GM12878 (cell line): ENCODE results near the gene CCL14. TPM values are rescaled to one million over a fixed set of nuclear protein-coding genes. Genes with fewer than 3 reads are reported as not detected.

Experiments
- ATAC-seq: fragments of 200-7000 bp; cut with Tn5 transposase; 3 replicates; pipeline ENCODE4 v1.9.1; 2020; ENCODE audit warnings: mild to moderate bottlenecking, moderate library complexity
- BruUV-seq: library from RNA; stranded (reverse); fragments of 400-500 nt; replicated peaks from 2 replicates; lab custom pipeline; 2021; lab: Mats Ljungman, UMichigan
- CTCF ChIA-PET: fragments of 300-600 bp; sonication (Branson Sonifier 250); formaldehyde crosslinking; extraction: SDS; loops from one replicate; lab custom pipeline; 2021; ENCODE audit warnings: inconsistent platforms; lab: Yijun Ruan, JAX
- POLR2A ChIA-PET: fragments of 350-600 bp; formaldehyde crosslinking; extraction: SDS; loops from one replicate; lab custom pipeline; 2021; ENCODE audit warnings: inconsistent platforms; lab: Charles Lee
- RAD21 ChIA-PET: fragments of 300-600 bp; sonication (Branson Sonifier 250); formaldehyde crosslinking; loops from one replicate; lab custom pipeline; 2023; ENCODE audit warnings: antibody characterized with exemption; ENCODE audit not compliant: unreplicated experiment; lab: Charles Lee
- SMC1A ChIA-PET: fragments of 300-600 bp; sonication (Branson Sonifier 250); formaldehyde crosslinking; loops from one replicate; lab custom pipeline; 2023; ENCODE audit not compliant: unreplicated experiment, uncharacterized antibody; lab: Charles Lee
- DNase-seq: peaks from one replicate; pipeline ENCODE4 v3.0.0-alpha.2; 2011; ENCODE audit warnings: low read depth, low spot score
- FAIRE-seq: peaks from 3 replicates; lab custom pipeline; 2011; peaks lifted over from hg19 to GRCh38; lab: Jason Lieb, UNC
- H2AFZ ChIP-seq: 2 replicates; pipeline ENCODE4 v1.6.0; 2011; ENCODE audit warnings: low read depth, low read length, control low read depth; ENCODE audit not compliant: control insufficient read depth
- H3K27ac ChIP-seq: 2 replicates; pipeline ENCODE4 v1.5.1; 2011; ENCODE audit warnings: control low read depth; ENCODE audit not compliant: control insufficient read depth, insufficient read depth
- H3K27me3 ChIP-seq, 2 experiments: replicated peaks in 1 of 2; 2 replicates each; pipeline versions ENCODE4 v1.6.0 to v1.6.1; 2011; ENCODE audit warnings: low read length in 1 of 2; ENCODE audit not compliant: control insufficient read depth in 2 of 2, insufficient read depth in 2 of 2
- H3K36me3 ChIP-seq, 2 experiments: 2 replicates each; pipeline ENCODE4 v1.5.1; 2011; ENCODE audit warnings: low read length in 1 of 2; ENCODE audit not compliant: control insufficient read depth in 2 of 2, insufficient read depth in 2 of 2
- H3K4me1 ChIP-seq: 2 replicates; pipeline ENCODE4 v1.6.1; 2011; ENCODE audit warnings: mild to moderate bottlenecking, low read length, moderate library complexity, mixed read lengths; ENCODE audit not compliant: control insufficient read depth, insufficient read depth
- H3K4me2 ChIP-seq: 2 replicates; pipeline ENCODE4 v1.6.0; 2011; ENCODE audit warnings: control low read depth; ENCODE audit not compliant: control insufficient read depth, insufficient read depth
- H3K4me3 ChIP-seq: fragments of 200-600 bp; sonication (generic); 2 replicates; pipeline ENCODE4 v1.5.1; 2016
- H3K79me2 ChIP-seq: 2 replicates; pipeline ENCODE4 v1.6.0; 2011; ENCODE audit warnings: low read length; ENCODE audit not compliant: control insufficient read depth, insufficient read depth
- H3K9ac ChIP-seq: 2 replicates; pipeline ENCODE4 v1.8.0; 2011; ENCODE audit warnings: low read length, control low read depth, mixed read lengths; ENCODE audit not compliant: control insufficient read depth, insufficient read depth
- H3K9me3 ChIP-seq: replicated peaks from 3 replicates; pipeline ENCODE4 v1.5.1; 2011; ENCODE audit warnings: mild to moderate bottlenecking, low read length; ENCODE audit not compliant: control insufficient read depth, insufficient read depth
- H4K20me1 ChIP-seq: 2 replicates; pipeline ENCODE4 v1.6.0; 2011; ENCODE audit not compliant: control insufficient read depth, insufficient read depth
- CBX3 ChIP-seq: fragments of 200-600 bp; sonication (generic); IDR thresholded peaks from 2 replicates; pipeline ENCODE4 v1.6.1; 2016; ENCODE audit warnings: low read depth, borderline replicate concordance
- CBX5 ChIP-seq: sonication (generic); IDR thresholded peaks from 2 replicates; pipeline ENCODE4 v1.6.1; 2016; ENCODE audit warnings: low read depth, moderate library complexity, mild to moderate bottlenecking, inconsistent platforms
- ETV6 ChIP-seq, 2 experiments: fragments of 450-650 bp in 1 of 2; IDR thresholded peaks in 1 of 2; conservative IDR thresholded peaks in 1 of 2; 2 replicates each; pipeline ENCODE4 v1.6.1; 2014; ENCODE audit warnings: antibody characterized with exemption in 1 of 2, borderline replicate concordance in 1 of 2, low read depth in 1 of 2, mild to moderate bottlenecking in 1 of 2, moderate library complexity in 1 of 2
- LARP7 ChIP-seq: fragments of 450-650 bp; IDR thresholded peaks from 2 replicates; pipeline ENCODE4 v1.6.1; 2017; ENCODE audit warnings: mild to moderate bottlenecking
- STAT3 ChIP-seq: IDR thresholded peaks from 2 replicates; pipeline ENCODE4 v1.6.1; 2011; ENCODE audit warnings: low read depth, low read length, improper control_type of control experiment
- USF1 ChIP-seq: IDR thresholded peaks from 2 replicates; pipeline ENCODE4 v1.6.1; 2011; ENCODE audit warnings: borderline replicate concordance, low read depth, mild to moderate bottlenecking, moderate library complexity, mixed read lengths, low read length; ENCODE audit not compliant: insufficient read depth; ENCODE audit errors: extremely low read length
- WGBS: methylation state at CpG from one replicate; pipeline ENCODE4 v1.1.6; 2016; ENCODE audit warnings: low lambda C conversion rate; ENCODE audit not compliant: insufficient replicate concordance, insufficient coverage; ENCODE audit errors: missing lambda C conversion rate; 5-methylcytosine and 5-hydroxymethylcytosine counted together
- in situ Hi-C: fragments of 300-500 bp; cut with MboI; formaldehyde crosslinking; loops from 9 replicates; pipeline ENCODE4 v1.14.3; 2018; ENCODE audit warnings: mixed read lengths
- intact Hi-C: fragments of 100-400 bp; cut with micrococcal nuclease; formaldehyde crosslinking; loops from one replicate; pipeline ENCODE4 v1.14.2; 2022; ENCODE audit not compliant: unreplicated experiment
- polyA plus RNA-seq, 11 experiments: library from polyadenylated mRNA; depleted of rRNA in 4 of 11; unstranded in 6 of 11; stranded (reverse) in 5 of 11; fragments of >200 nt; fragmentation: Nextera tagmentation in 4 of 11; fragmentation: Illumina TruSeq in 1 of 11; extraction: Ambion mirVana in 4 of 11; extraction: Trizol in 1 of 11; gene quantifications; 1 replicate in 1 of 11; 2 replicates in 10 of 11; pipeline versions ENCODE4 v1.2.1 to v1.2.3, GENCODE V29; 2011 to 2016; ENCODE audit warnings: inconsistent platforms in 2 of 11, missing spikeins in 2 of 11, low read depth in 1 of 11
- total RNA-seq, 4 experiments: library from RNA; depleted of rRNA in 3 of 4; stranded (reverse); fragments of >200 nt in 3 of 4; fragmentation: Illumina TruSeq in 1 of 4; extraction: Trizol in 1 of 4; gene quantifications; 2 replicates each; pipeline versions ENCODE4 v1.2.1 to v1.2.3, GENCODE V29; 2013 to 2021

The CCL14 gene
- total and polyA plus RNA-seq, 10 of the 15 experiments (the other 5 are each of a cell fraction or from before 2014, with no cell fraction given): not detected

- ChIA-PET CTCF (interaction anchor here (1.4 kb wide), 2 partner anchors 72 to 74 kb away, joined by 3 to 5 read pairs; no protein-coding TSS in a partner anchor), POLR2A (no interaction called here), SMC1A (interaction anchor here (0.9 to 2.1 kb wide), 4 partner anchors 19 to 148 kb away, joined by 3 to 7 read pairs (median 4); partner anchors contain the start of gene CCL16)
- no peak for ATAC-seq
- WGBS: 30% methylated on average over 6 of the region's 6 CpGs
- Histone ChIP-seq H3K27me3 (no peaks in the 10 kb centered on the region), H3K4me1 (peaks cover 20% of the 10 kb centered on the region), H4K20me1 (no peaks in the 10 kb centered on the region), H3K79me2 (no peaks in the 10 kb centered on the region), H3K36me3 (no peaks in the 10 kb centered on the region), H3K4me2 (no peak overlapping the region), H3K4me3 (no peak overlapping the region)
- intact Hi-C loops: no loop called here
- TF ChIP-seq USF1 (no peak), CBX3 (no peak), CBX5 (no peak), LARP7 (no peak), STAT3 (no peak), ETV6 (conservative IDR thresholded peaks at IDR 0.05 in 1 of 2, IDR thresholded peaks at IDR 0.05 in 1 of 2; ENCODE audit: borderline replicate concordance in 1 of 2, low read depth in 1 of 2) (no peak)
- TF ChIP-seq, all 136 proteins: peak for 0
- in situ Hi-C loops: no loop called here
- DNase-seq (no peak), FAIRE-seq (no peak)
- H3K9me3 ChIP-seq: no peaks in the 10 kb centered on the region
- no peak overlapping the region for H2AFZ ChIP-seq
- no peak overlapping the region for H3K27ac ChIP-seq
- H3K9ac ChIP-seq: no peak overlapping the region
- BruUV-seq: no TSS peak
- RAD21 ChIA-PET: interaction anchor here (0.6 to 1.6 kb wide), 3 partner anchors 9 to 134 kb away, joined by 3 to 9 read pairs (median 3); no protein-coding TSS in a partner anchor
These were observed 14.2 kb upstream of the CCL14 start for GRCh38 chr17:36000732-36001109.
